Measurements from ENCODE around the gene AGBL5. TPM values are rescaled to one million over a fixed set of nuclear protein-coding genes. Genes with fewer than 3 reads are reported as not detected.
A peak's percentile ranks its signal among the peaks of the same experiment; 100 is the strongest.

The AGBL5 gene
- total RNA-seq, 1 experiment from 2014 or later: 55.4 TPM

- H2AFZ ChIP-seq (ENCODE audit: low read length): no peak overlapping the region
- peaks cover 21 to 38% of the 10 kb centered on the region in 2 experiments for H3K4me1 Mint-ChIP-seq
- no peaks in the 10 kb centered on the region for H3K9me3 Mint-ChIP-seq
- H3K27me3 ChIP-seq (ENCODE audit: insufficient read depth, low read length): no peaks in the 10 kb centered on the region
- H3K23me2 ChIP-seq (ENCODE audit: insufficient read length, low read depth, low read length, poor library complexity, severe bottlenecking): peaks cover 13% of the 10 kb centered on the region
- H3K27ac ChIP-seq (ENCODE audit: insufficient read length, low read depth, low read length): no peak overlapping the region
- TF ChIP-seq, protein P1, sequence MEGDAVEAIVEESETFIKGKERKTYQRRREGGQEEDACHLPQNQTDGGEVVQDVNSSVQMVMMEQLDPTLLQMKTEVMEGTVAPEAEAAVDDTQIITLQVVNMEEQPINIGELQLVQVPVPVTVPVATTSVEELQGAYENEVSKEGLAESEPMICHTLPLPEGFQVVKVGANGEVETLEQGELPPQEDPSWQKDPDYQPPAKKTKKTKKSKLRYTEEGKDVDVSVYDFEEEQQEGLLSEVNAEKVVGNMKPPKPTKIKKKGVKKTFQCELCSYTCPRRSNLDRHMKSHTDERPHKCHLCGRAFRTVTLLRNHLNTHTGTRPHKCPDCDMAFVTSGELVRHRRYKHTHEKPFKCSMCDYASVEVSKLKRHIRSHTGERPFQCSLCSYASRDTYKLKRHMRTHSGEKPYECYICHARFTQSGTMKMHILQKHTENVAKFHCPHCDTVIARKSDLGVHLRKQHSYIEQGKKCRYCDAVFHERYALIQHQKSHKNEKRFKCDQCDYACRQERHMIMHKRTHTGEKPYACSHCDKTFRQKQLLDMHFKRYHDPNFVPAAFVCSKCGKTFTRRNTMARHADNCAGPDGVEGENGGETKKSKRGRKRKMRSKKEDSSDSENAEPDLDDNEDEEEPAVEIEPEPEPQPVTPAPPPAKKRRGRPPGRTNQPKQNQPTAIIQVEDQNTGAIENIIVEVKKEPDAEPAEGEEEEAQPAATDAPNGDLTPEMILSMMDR (conservative IDR thresholded peaks at IDR 0.05): no peak
- no peak overlapping the region for H3K27ac Mint-ChIP-seq
- H2BK5ac ChIP-seq (ENCODE audit: insufficient read length, low read length): no peak overlapping the region
- H3K4me2 ChIP-seq (ENCODE audit: insufficient read depth, insufficient read length, low read length): peak overlapping the region; percentile 35
- H2AK5ac ChIP-seq (ENCODE audit: insufficient read length, low read length): no peak overlapping the region
- H3K9ac ChIP-seq (ENCODE audit: extremely low read depth, insufficient read length, low read length): no peak overlapping the region
- no peaks in the 10 kb centered on the region for H3K9me3 ChIP-seq (ENCODE audit: control insufficient read depth, low read depth, low read length)
- H3K18ac ChIP-seq (ENCODE audit: insufficient read length, low read depth, low read length): no peak overlapping the region
- H2BK15ac ChIP-seq (ENCODE audit: low read depth, low read length): no peak overlapping the region
- H2BK120ac ChIP-seq (ENCODE audit: low read depth, low read length, poor library complexity, severe bottlenecking): no peak overlapping the region
- H4K8ac ChIP-seq (replicated peaks; ENCODE audit: insufficient read length, low read depth, low read length): no peak overlapping the region
- no peak overlapping the region for H3K56ac ChIP-seq (ENCODE audit: insufficient read length, low read depth, low read length)
- no peaks in the 10 kb centered on the region for H3K4me1 ChIP-seq (ENCODE audit: insufficient read depth, low read length)
- H3K27me3 Mint-ChIP-seq (ENCODE audit: low read depth): peaks cover 20% of the 10 kb centered on the region
- peak overlapping the region; percentile 69 to 75 for H3K4me3 Mint-ChIP-seq
- H3K79me2 ChIP-seq (ENCODE audit: insufficient read depth, low read length): no peaks in the 10 kb centered on the region
- H3K14ac ChIP-seq (ENCODE audit: insufficient read depth, low read length): no peak overlapping the region; the same call in 1 of the 2 replicates
- H4K5ac ChIP-seq (ENCODE audit: insufficient read length, low read depth, low read length): no peak overlapping the region
- no peaks in the 10 kb centered on the region for H3K79me1 ChIP-seq (ENCODE audit: insufficient read depth, low read depth, low read length, poor library complexity, severe bottlenecking)
- H3K4ac ChIP-seq (ENCODE audit: low read depth, low read length): no peak overlapping the region
- H3K36me3 Mint-ChIP-seq (ENCODE audit: insufficient read depth in 1 of 3, low read depth in 3 of 3): no peaks in the 10 kb centered on the region; a peak in 1 of 7 replicates
- H2BK20ac ChIP-seq (ENCODE audit: low read depth, low read length, poor library complexity, severe bottlenecking): no peak overlapping the region
- H2BK12ac ChIP-seq (ENCODE audit: insufficient read length, low read depth, low read length): no peak overlapping the region
- no peak overlapping the region for H3T11ph ChIP-seq (ENCODE audit: low read length)
- WGBS (ENCODE audit: extremely low coverage, insufficient read length, low lambda C conversion rate): no CpG with 5 or more reads among the region's 10 CpGs
- H3K23ac ChIP-seq (ENCODE audit: insufficient read length, low read depth, low read length): no peak overlapping the region
- H4K91ac ChIP-seq (ENCODE audit: insufficient read length, low read depth, low read length): no peak overlapping the region
- no peaks in the 10 kb centered on the region for H4K20me1 ChIP-seq (ENCODE audit: control insufficient read depth, insufficient read depth, insufficient read length)
- DNase-seq: no peak
These were observed 33.7 kb downstream of the AGBL5 start for GRCh38 chr2:27085062-27085672.
